CD4-positive, alpha-beta T cell treated with Interleukin-17A for 1 hour (primary cell): ENCODE measurements around the gene FBXW9.

Experiments
- DNase-seq: peaks from one replicate; pipeline ENCODE4 v3.0.0-alpha.2; 2020

FBXW9 gene

GRCh38 chr19:12676928-12677327 lies 19.5 kb downstream of the FBXW9 start:
- DNase-seq: no peak

GRCh38 chr19:12676384-12676792 lies 20.0 kb downstream of the FBXW9 start:
- peak; percentile 85 for DNase-seq

- no peak for DNase-seq
Observed at GRCh38 chr19:12675940-12676339, 20.5 kb downstream of the FBXW9 start.

GRCh38 chr19:12675399-12675798 lies 21.0 kb downstream of the FBXW9 start:
- DNase-seq: no peak

- DNase-seq: no peak
Observed at GRCh38 chr19:12672744-12673143, 23.7 kb downstream of the FBXW9 start.

GRCh38 chr19:12670159-12670928 lies 26.1 kb downstream of the FBXW9 start:
- DNase-seq: no peak

- peak; percentile 84 for DNase-seq
Observed at GRCh38 chr19:12669270-12670158, 26.9 kb downstream of the FBXW9 start.

- DNase-seq: peak; percentile 87
Observed at GRCh38 chr19:12668932-12669269, 27.5 kb downstream of the FBXW9 start.

- DNase-seq: no peak
Observed at GRCh38 chr19:12668346-12668745, 28.1 kb downstream of the FBXW9 start.

- no peak for DNase-seq
Observed at GRCh38 chr19:12667731-12668302, 28.6 kb downstream of the FBXW9 start.

- peak; percentile 81 for DNase-seq
Observed at GRCh38 chr19:12666265-12667048, 30.0 kb downstream of the FBXW9 start, which contains the start of the genes MAN2B1 and WDR83. MAN2B1 (minus strand) TSS chr19:12666742; CDS start chr19:12666701, 41 bp downstream. WDR83 (plus strand) TSS chr19:12666807; CDS start chr19:12669791, 2,984 bp downstream.

- DNase-seq: no peak
Observed at GRCh38 chr19:12665671-12666264, 30.7 kb downstream of the FBXW9 start.

- peak; percentile 68 for DNase-seq
Observed at GRCh38 chr19:12665281-12665573, 31.2 kb downstream of the FBXW9 start.

- DNase-seq: no peak
Observed at GRCh38 chr19:12664406-12665280, 31.8 kb downstream of the FBXW9 start.

- no peak for DNase-seq
Observed at GRCh38 chr19:12660980-12661379, 35.5 kb downstream of the FBXW9 start.

- DNase-seq: no peak
Observed at GRCh38 chr19:12657966-12658365, 38.5 kb downstream of the FBXW9 start.

- DNase-seq: no peak
Observed at GRCh38 chr19:12656899-12657571, 39.4 kb downstream of the FBXW9 start.

- no peak for DNase-seq
Observed at GRCh38 chr19:12655546-12655945, 40.9 kb downstream of the FBXW9 start.

- DNase-seq: no peak
Observed at GRCh38 chr19:12652219-12652618, 44.2 kb downstream of the FBXW9 start.

- DNase-seq: no peak
Observed at GRCh38 chr19:12649941-12650340, 46.5 kb downstream of the FBXW9 start.

GRCh38 chr19:12648088-12648487 lies 48.3 kb downstream of the FBXW9 start:
- no peak for DNase-seq
